Smooth muscle cell (in vitro differentiated cells): Measurements from ENCODE around the gene SPARCL1. TPM values are rescaled to one million over a fixed set of nuclear protein-coding genes. Genes with fewer than 3 reads are reported as not detected.
A peak's percentile ranks its signal among the peaks of the same experiment; 100 is the strongest.

Experiments used
- DNase-seq: peaks from one replicate; lab custom pipeline; 2025; ENCODE audit not compliant: unreplicated experiment; lab: John Stamatoyannopoulos, UW
- H2AFZ ChIP-seq: fragments of 200-600 bp; sonication (generic); 2 replicates; pipeline ENCODE4 v1.6.0; 2016; ENCODE audit warnings: antibody characterized with exemption, low read depth, mild to moderate bottlenecking
- H3F3A ChIP-seq: fragments of 200-600 bp; sonication (generic); 2 replicates; pipeline ENCODE4 v1.6.0; 2017; ENCODE audit warnings: antibody characterized with exemption, low read depth
- H3K27ac ChIP-seq: fragments of 200-600 bp; sonication (generic); 2 replicates; pipeline ENCODE4 v1.5.1; 2016; ENCODE audit warnings: low read depth, mild to moderate bottlenecking
- H3K27me3 ChIP-seq: fragments of 200-600 bp; sonication (generic); 2 replicates; pipeline ENCODE4 v1.6.1; 2016; ENCODE audit warnings: low read depth, mild to moderate bottlenecking
- H3K36me3 ChIP-seq: fragments of 200-600 bp; sonication (generic); 2 replicates; pipeline ENCODE4 v1.5.1; 2016; ENCODE audit warnings: low read depth
- H3K4me1 ChIP-seq: fragments of 200-600 bp; sonication (generic); 2 replicates; pipeline ENCODE4 v1.5.1; 2016; ENCODE audit warnings: low read depth
- H3K4me2 ChIP-seq: fragments of 200-600 bp; sonication (generic); 2 replicates; pipeline ENCODE4 v1.6.0; 2016; ENCODE audit warnings: mild to moderate bottlenecking
- H3K4me3 ChIP-seq: fragments of 200-600 bp; sonication (generic); 2 replicates; pipeline ENCODE4 v1.5.1; 2016; ENCODE audit warnings: mild to moderate bottlenecking
- H3K79me2 ChIP-seq: fragments of 200-600 bp; sonication (generic); 2 replicates; pipeline ENCODE4 v1.6.0; 2016; ENCODE audit warnings: low read depth, mild to moderate bottlenecking
- H3K9ac ChIP-seq: fragments of 200-600 bp; sonication (generic); 2 replicates; pipeline ENCODE4 v1.6.0; 2016; ENCODE audit warnings: low read depth
- H3K9me3 ChIP-seq: fragments of 200-600 bp; sonication (generic); replicated peaks from 2 replicates; pipeline ENCODE4 v1.5.1; 2016; ENCODE audit warnings: low read depth
- H4K20me1 ChIP-seq: fragments of 200-600 bp; sonication (generic); 2 replicates; pipeline ENCODE4 v1.6.0; 2016; ENCODE audit warnings: low read depth
- WGBS: methylation state at CpG from one replicate; pipeline ENCODE4 v1.1.7; 2016; ENCODE audit warnings: low lambda C conversion rate; 5-methylcytosine and 5-hydroxymethylcytosine counted together
- polyA plus RNA-seq: library from polyadenylated mRNA; unstranded; fragments of >200 nt; fragmentation: Nextera tagmentation; extraction: Ambion mirVana; gene quantifications from 2 replicates; pipeline ENCODE4 v1.2.1, GENCODE V29; 2016
- total RNA-seq: library from RNA; depleted of rRNA; stranded (reverse); fragments of >200 nt; gene quantifications from 2 replicates; pipeline ENCODE4 v1.2.3, GENCODE V29; 2014
- TF ChIP-seq, protein P1 (sequence below): fragments of 200-600 bp; sonication (generic); IDR thresholded peaks from 2 replicates; pipeline ENCODE4 v1.5.1; 2017; ENCODE audit warnings: borderline replicate concordance, mild to moderate bottlenecking, antibody characterized with exemption; ENCODE audit not compliant: insufficient read depth, poor library complexity, severe bottlenecking

SPARCL1 gene
- total and polyA plus RNA-seq, 2 experiments from 2014 or later = not detected

DNA sequence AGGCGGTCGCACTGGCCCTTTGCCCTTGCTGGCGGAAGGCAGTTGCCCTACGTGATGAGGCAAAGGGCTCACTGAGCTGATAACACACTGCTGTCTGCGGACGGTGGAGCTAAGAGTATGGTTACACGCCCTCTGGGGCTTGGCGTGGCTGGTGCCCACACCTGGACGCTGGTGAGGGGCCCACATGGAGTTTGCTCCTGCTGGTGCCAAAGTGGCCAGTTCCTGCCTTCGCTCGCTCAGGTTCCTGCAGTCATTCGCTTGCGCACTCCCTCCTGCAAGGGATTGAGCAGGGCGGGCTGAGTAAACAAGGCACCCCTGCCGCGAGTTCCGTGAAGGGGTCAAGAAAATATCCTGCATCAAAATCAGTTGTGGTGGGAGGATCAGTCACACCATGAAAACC lies 18.4 kb downstream of the SPARCL1 start:
- WGBS = 89% methylated on average over 17 of the region's 17 CpGs
- Histone ChIP-seq H2AFZ (no peak overlapping the region), H3F3A (no peaks in the 10 kb centered on the region), H3K4me3 (no peak overlapping the region), H4K20me1 (no peaks in the 10 kb centered on the region), H3K4me2 (no peak overlapping the region), H3K9ac (no peak overlapping the region), H3K27ac (no peak overlapping the region), H3K27me3 (no peaks in the 10 kb centered on the region), H3K9me3 (no peaks in the 10 kb centered on the region), H3K36me3 (no peaks in the 10 kb centered on the region), H3K79me2 (no peaks in the 10 kb centered on the region), H3K4me1 (no peaks in the 10 kb centered on the region)
- TF ChIP-seq, protein P1, sequence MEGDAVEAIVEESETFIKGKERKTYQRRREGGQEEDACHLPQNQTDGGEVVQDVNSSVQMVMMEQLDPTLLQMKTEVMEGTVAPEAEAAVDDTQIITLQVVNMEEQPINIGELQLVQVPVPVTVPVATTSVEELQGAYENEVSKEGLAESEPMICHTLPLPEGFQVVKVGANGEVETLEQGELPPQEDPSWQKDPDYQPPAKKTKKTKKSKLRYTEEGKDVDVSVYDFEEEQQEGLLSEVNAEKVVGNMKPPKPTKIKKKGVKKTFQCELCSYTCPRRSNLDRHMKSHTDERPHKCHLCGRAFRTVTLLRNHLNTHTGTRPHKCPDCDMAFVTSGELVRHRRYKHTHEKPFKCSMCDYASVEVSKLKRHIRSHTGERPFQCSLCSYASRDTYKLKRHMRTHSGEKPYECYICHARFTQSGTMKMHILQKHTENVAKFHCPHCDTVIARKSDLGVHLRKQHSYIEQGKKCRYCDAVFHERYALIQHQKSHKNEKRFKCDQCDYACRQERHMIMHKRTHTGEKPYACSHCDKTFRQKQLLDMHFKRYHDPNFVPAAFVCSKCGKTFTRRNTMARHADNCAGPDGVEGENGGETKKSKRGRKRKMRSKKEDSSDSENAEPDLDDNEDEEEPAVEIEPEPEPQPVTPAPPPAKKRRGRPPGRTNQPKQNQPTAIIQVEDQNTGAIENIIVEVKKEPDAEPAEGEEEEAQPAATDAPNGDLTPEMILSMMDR = no peak
- no peak for DNase-seq

DNA sequence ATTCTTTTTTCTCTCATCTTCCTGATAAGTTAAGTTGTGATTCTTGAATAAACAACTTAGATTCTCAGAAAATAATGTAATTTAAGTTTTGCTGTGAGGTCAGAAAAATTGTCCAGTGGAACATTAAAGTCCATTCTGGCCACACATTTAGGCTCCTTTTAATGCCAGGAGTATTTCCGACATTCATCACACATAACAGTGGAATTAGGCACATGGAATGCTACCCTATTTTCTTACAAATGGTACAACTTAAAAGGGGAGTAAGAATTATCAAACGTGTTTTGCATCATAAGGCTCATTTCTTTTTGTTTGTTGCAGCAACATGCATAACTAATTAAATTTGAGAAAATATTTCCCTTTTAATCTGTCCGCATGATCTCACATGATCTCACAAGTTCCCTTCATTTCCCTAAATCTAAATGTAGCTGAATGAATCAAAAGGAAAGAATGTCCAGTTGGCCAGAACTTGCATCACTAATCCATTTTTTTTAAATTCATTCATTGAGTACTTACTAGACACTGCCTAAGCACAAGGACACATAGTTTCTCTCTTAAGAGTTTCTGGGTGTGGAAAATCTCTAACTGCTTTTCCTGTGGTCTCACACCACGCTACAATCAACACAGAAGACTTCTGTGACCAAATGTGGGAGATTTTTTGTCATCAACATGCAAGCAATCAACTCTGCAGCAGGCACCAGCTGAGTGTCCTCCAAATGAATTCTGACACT lies 22.0 kb downstream of the SPARCL1 start:
- Histone ChIP-seq H3K27ac (peak overlapping the region; percentile 38), H2AFZ (no peak overlapping the region)
- TF ChIP-seq, protein P1 = no peak

DNA sequence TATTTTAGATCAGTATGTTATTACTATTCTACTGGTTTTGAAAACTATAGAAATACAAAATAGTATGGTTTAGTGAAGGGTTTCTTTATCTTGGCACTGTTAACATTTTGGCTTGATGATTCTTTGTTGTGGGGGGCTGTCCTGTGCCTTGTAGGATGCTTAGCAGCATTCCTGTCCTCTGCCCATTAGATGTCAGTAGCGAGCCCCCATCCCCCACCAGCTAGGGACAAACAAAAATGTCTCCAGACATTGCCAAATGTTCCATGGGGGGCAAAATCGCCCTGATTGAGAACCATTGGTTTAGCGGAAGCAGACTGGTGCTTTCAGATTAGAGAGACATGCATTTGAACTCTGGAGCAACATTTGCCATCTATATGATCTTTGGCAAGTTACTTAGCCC lies 23.3 kb downstream of the SPARCL1 start:
- H2AFZ ChIP-seq = no peak overlapping the region
- H3K36me3 ChIP-seq = no peaks in the 10 kb centered on the region
- DNase-seq = no peak
- H3K4me1 ChIP-seq = no peaks in the 10 kb centered on the region
- H3K27ac ChIP-seq = no peak overlapping the region
- H4K20me1 ChIP-seq = no peaks in the 10 kb centered on the region
- 65% methylated on average over 3 of the region's 3 CpGs for WGBS
- H3K4me3 ChIP-seq = no peak overlapping the region
- TF ChIP-seq, protein P1 = no peak
- H3F3A ChIP-seq = no peaks in the 10 kb centered on the region
- no peak overlapping the region for H3K9ac ChIP-seq
- no peak overlapping the region for H3K4me2 ChIP-seq
- no peaks in the 10 kb centered on the region for H3K27me3 ChIP-seq
- no peaks in the 10 kb centered on the region for H3K9me3 ChIP-seq
- H3K79me2 ChIP-seq = no peaks in the 10 kb centered on the region

More for the DNA sequence above, 22.0 kb downstream of the SPARCL1 start:
- Histone ChIP-seq H3K27me3 (no peaks in the 10 kb centered on the region), H3F3A (no peaks in the 10 kb centered on the region), H3K4me2 (no peak overlapping the region), H3K36me3 (no peaks in the 10 kb centered on the region), H3K4me1 (no peaks in the 10 kb centered on the region), H4K20me1 (no peaks in the 10 kb centered on the region), H3K4me3 (no peak overlapping the region), H3K9ac (no peak overlapping the region), H3K9me3 (no peaks in the 10 kb centered on the region), H3K79me2 (no peaks in the 10 kb centered on the region)
- no peak for DNase-seq
- WGBS = 79% methylated on average over 4 of the region's 4 CpGs

DNA sequence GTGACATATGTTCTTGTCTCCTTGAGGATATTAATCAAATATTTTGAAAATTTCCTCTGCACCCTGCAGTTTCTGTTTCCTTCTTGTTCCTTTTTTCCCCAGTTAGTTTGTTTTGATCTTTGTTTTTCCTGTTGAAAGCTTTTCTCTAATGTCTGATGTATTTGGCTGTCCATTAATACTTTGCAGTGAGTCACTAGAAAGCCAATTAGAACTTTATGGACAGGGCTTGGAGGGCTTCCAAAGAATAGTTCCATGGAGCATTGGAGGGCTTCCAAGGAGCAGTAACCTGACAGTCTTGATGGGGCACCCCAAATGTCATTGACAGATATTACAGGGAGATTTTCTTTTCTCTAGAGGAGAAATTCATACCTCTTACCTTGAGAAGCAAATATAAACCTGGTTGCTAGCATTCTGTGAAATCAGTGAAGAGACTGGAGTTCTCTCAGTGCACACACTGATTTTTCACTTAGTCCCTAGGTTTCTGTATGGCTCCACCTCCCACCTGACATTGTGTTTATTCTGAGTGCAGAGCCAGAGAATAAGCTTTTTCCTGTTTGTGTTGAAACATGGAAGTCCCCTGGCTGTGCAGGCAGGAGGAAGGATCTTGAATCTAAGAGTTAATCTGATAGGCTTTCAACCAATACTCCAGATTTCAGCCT lies 26.5 kb downstream of the SPARCL1 start:
- Histone ChIP-seq H3K4me1 (no peaks in the 10 kb centered on the region), H3K4me3 (no peak overlapping the region), H3K4me2 (no peak overlapping the region), H3K79me2 (no peaks in the 10 kb centered on the region), H4K20me1 (no peaks in the 10 kb centered on the region), H3K9me3 (no peaks in the 10 kb centered on the region), H3K9ac (no peak overlapping the region), H2AFZ (no peak overlapping the region), H3K27me3 (no peaks in the 10 kb centered on the region), H3F3A (no peaks in the 10 kb centered on the region), H3K36me3 (no peaks in the 10 kb centered on the region), H3K27ac (no peak overlapping the region)
- TF ChIP-seq, protein P1 = no peak
- no peak for DNase-seq
